Left lung (tissue), 10 donors: Measurements from ENCODE around the gene WDR45. TPM values are rescaled to one million over a fixed set of nuclear protein-coding genes. Genes with fewer than 3 reads are reported as not detected.

Experiments
- ATAC-seq: fragments of 200-7000 bp; cut with Tn5 transposase; one replicate; pipeline ENCODE4 v1.9.1; 2020; ENCODE audit warnings: moderate library complexity
- DNase-seq, 4 donors: peaks; one replicate each; pipeline ENCODE4 v3.0.0-alpha.2; 2013 to 2020
- H3K27ac ChIP-seq, 2 donors: fragments of 200-600 bp; sonication (generic) in 1 of 2; one replicate each; pipeline versions ENCODE4 v1.5.0 to v1.8.0; 2020 to 2021
- H3K27me3 ChIP-seq, 2 donors: fragments of 200-600 bp; sonication (generic) in 1 of 2; one replicate each; pipeline versions ENCODE4 v1.5.0 to v1.8.0; 2020 to 2021
- H3K36me3 ChIP-seq, 2 donors: fragments of 200-600 bp; sonication (generic) in 1 of 2; one replicate each; pipeline versions ENCODE4 v1.5.0 to v1.8.0; 2020 to 2021
- H3K4me1 ChIP-seq, 2 donors: fragments of 200-600 bp; one replicate each; pipeline ENCODE4 v1.8.0; 2021
- H3K4me3 ChIP-seq, 2 donors: fragments of 200-600 bp; sonication (generic) in 1 of 2; one replicate each; pipeline versions ENCODE4 v1.5.0 to v1.8.0; 2020 to 2021; ENCODE audit warnings: mild to moderate bottlenecking in 1 of 2
- H3K9me3 ChIP-seq, 2 donors: fragments of 200-600 bp; sonication (generic) in 1 of 2; one replicate each; pipeline versions ENCODE4 v1.5.0 to v1.8.0; 2020 to 2021
- CTCF ChIP-seq, 2 donors: fragments of 200-600 bp; sonication (generic) in 1 of 2; IDR thresholded peaks; one replicate each; pipeline versions ENCODE4 v1.5.0 to v1.8.0; 2021; ENCODE audit warnings: antibody characterized with exemption in 2 of 2
- intact Hi-C, 2 donors: fragments of 100-400 bp; cut with DNase I; formaldehyde crosslinking; loops; one replicate each; pipeline versions ENCODE4 v1.11.2 to v1.14.2; 2022
- polyA plus RNA-seq, 6 donors: library from polyadenylated mRNA; unstranded; fragments of 120-200 nt; gene quantifications; one replicate each; pipeline ENCODE4 v1.2.1, GENCODE V29; 2013; ENCODE audit not compliant: insufficient read length in 6 of 6
- total RNA-seq, 2 donors: library from RNA; stranded (reverse); fragmentation: NEBNext Ultra II Directional; extraction: Animal tissue kit (Norgen Biotek cat#: 25700); gene quantifications; one replicate each; pipeline ENCODE4 v1.2.1, GENCODE V29; 2021
- donor health status: DM: no; HTN: yes; CAD: no.
- donor health status: DM: no; HTN: no; CAD: no.

The WDR45 gene
- total and polyA plus RNA-seq, 8 donors: 45.8 to 61.5 (median 48.2) TPM

GRCh38 chrX:49054073-49054762 lies 25.5 kb downstream of the WDR45 start:
- intact Hi-C loops: no loop called here
- Histone ChIP-seq H3K4me3 (peak overlapping the region; percentile 44 to 47), H3K36me3 (no peaks in the 10 kb centered on the region), H3K4me1 (no peaks in the 10 kb centered on the region), H3K27ac (peak overlapping the region; percentile 48 to 83), H3K9me3 (no peaks in the 10 kb centered on the region), H3K27me3 (no peaks in the 10 kb centered on the region)
- ATAC-seq (no peak), DNase-seq (no peak)
- TF ChIP-seq CTCF (IDR thresholded peaks at IDR 0.05): no peak

- H3K4me1 ChIP-seq: no peaks in the 10 kb centered on the region
- H3K27ac ChIP-seq: peak overlapping the region; percentile 48 to 83
- H3K9me3 ChIP-seq: no peaks in the 10 kb centered on the region
- peak; percentile 50 to 85 (median 71) for DNase-seq
- H3K27me3 ChIP-seq: no peaks in the 10 kb centered on the region
- peak; percentile 83 for ATAC-seq
- intact Hi-C loops: no loop called here
- H3K36me3 ChIP-seq: no peaks in the 10 kb centered on the region
- TF ChIP-seq CTCF (IDR thresholded peaks at IDR 0.05): no peak
- H3K4me3 ChIP-seq: peak overlapping the region; percentile 44 to 47
Observed at GRCh38 chrX:49053223-49054072, 26.2 kb downstream of the WDR45 start.

GRCh38 chrX:49043987-49044281 lies 35.8 kb downstream of the WDR45 start:
- no peak for ATAC-seq
- DNase-seq: no peak
- Histone ChIP-seq H3K9me3 (no peaks in the 10 kb centered on the region), H3K4me3 (peak overlapping the region in 1 of 2 donors; percentile 7), H3K27ac (peak overlapping the region; percentile 48 to 82), H3K36me3 (peaks cover 0 to 5% of the 10 kb centered on the region in 2 donors), H3K27me3 (no peaks in the 10 kb centered on the region), H3K4me1 (peaks cover 11 to 19% of the 10 kb centered on the region in 2 donors)
- no peak for TF ChIP-seq CTCF (IDR thresholded peaks at IDR 0.05)
- intact Hi-C loops: no loop called here

GRCh38 chrX:49043220-49043986 lies 36.3 kb downstream of the WDR45 start, which contains the start of gene TFE3:
Gene TFE3 (minus strand): TSS chrX:49043357. CDS start chrX:49043226, 131 bp downstream.
- no peaks in the 10 kb centered on the region for H3K27me3 ChIP-seq
- peaks cover 0 to 11% of the 10 kb centered on the region in 2 donors for H3K36me3 ChIP-seq
- H3K27ac ChIP-seq: peak within 1 kb of the TSS; percentile 93 to 96
- peak within 1 kb of the TSS; percentile 57 to 70 for H3K4me3 ChIP-seq
- H3K4me1 ChIP-seq: peaks cover 11 to 25% of the 10 kb centered on the region in 2 donors
- DNase-seq (peak; percentile 94 to 98 (median 96)), ATAC-seq (peak; percentile 87)
- TF ChIP-seq CTCF (IDR thresholded peaks at IDR 0.05): peak; percentile 29 to 47
- intact Hi-C loops: no loop called here
- no peaks in the 10 kb centered on the region for H3K9me3 ChIP-seq
